H1 (cell line): ENCODE measurements around the gene PAX6. TPM values are rescaled to one million over a fixed set of nuclear protein-coding genes. Genes with fewer than 3 reads are reported as not detected.
A peak's percentile ranks its signal among the peaks of the same experiment; 100 is the strongest.

Experiments used
- CTCF ChIA-PET: fragments of 300-600 bp; sonication (Branson Sonifier 250); formaldehyde crosslinking; loops from one replicate; lab custom pipeline; 2021; ENCODE audit not compliant: partially characterized antibody; lab: Charles Lee
- POLR2A ChIA-PET: fragments of 300-600 bp; sonication (Branson Sonifier 250); formaldehyde crosslinking; loops from one replicate; lab custom pipeline; 2021; ENCODE audit warnings: inconsistent platforms; ENCODE audit not compliant: partially characterized antibody; lab: Charles Lee
- DNase-seq, 2 experiments: peaks; one replicate each; pipeline versions ENCODE4 v3.0.0 to v3.0.0-alpha.2; 2010 to 2022; ENCODE audit warnings: low spot score in 2 of 2, low read depth in 1 of 2, mixed read lengths in 1 of 2
- FAIRE-seq: peaks from 2 replicates; lab custom pipeline; 2011; peaks lifted over from hg19 to GRCh38; lab: Jason Lieb, UNC
- H2AFZ ChIP-seq: 2 replicates; pipeline ENCODE4 v1.8.1; 2012; ENCODE audit warnings: low read length, inconsistent platforms
- H2AK5ac ChIP-seq: 2 replicates; pipeline ENCODE4 v1.6.1; 2013; ENCODE audit warnings: low read depth, low read length
- H2BK120ac ChIP-seq: replicated peaks from 2 replicates; pipeline ENCODE3; 2013; ENCODE audit warnings: low read depth, low read length, inconsistent platforms
- H2BK12ac ChIP-seq: 2 replicates; pipeline ENCODE4 v1.6.1; 2013; ENCODE audit warnings: low read depth, low read length
- H2BK15ac ChIP-seq: 2 replicates; pipeline ENCODE4 v1.6.1; 2013; ENCODE audit warnings: low read length
- H2BK20ac ChIP-seq: 2 replicates; pipeline ENCODE4 v1.6.1; 2013; ENCODE audit warnings: low read length
- H2BK5ac ChIP-seq: 2 replicates; pipeline ENCODE4 v1.6.1; 2013; ENCODE audit warnings: low read depth, low read length
- H3K14ac ChIP-seq: 2 replicates; pipeline ENCODE4 v1.6.1; 2013; ENCODE audit warnings: inconsistent platforms; ENCODE audit not compliant: insufficient read length
- H3K18ac ChIP-seq: 2 replicates; pipeline ENCODE4 v1.6.1; 2013; ENCODE audit warnings: low read length; ENCODE audit errors: extremely low read depth
- H3K23ac ChIP-seq: 2 replicates; pipeline ENCODE4 v1.6.1; 2013; ENCODE audit warnings: inconsistent platforms; ENCODE audit not compliant: insufficient read length
- H3K23me2 ChIP-seq: 2 replicates; pipeline ENCODE4 v1.6.1; 2013; ENCODE audit warnings: low read depth, low read length
- H3K27ac ChIP-seq: 2 replicates; pipeline ENCODE4 v1.6.1; 2011; ENCODE audit warnings: low read depth, low read length, inconsistent platforms
- H3K27me3 ChIP-seq, 4 experiments: replicated peaks in 1 of 4; 1 replicate in 1 of 4; 2 replicates in 3 of 4; pipeline versions ENCODE4 v1.6.1 to v1.8.1; 2011 to 2013; ENCODE audit warnings: low read length in 3 of 4, mild to moderate bottlenecking in 3 of 4, inconsistent platforms in 2 of 4, mixed read lengths in 2 of 4, moderate library complexity in 1 of 4; ENCODE audit not compliant: control insufficient read depth in 3 of 4, insufficient read depth in 3 of 4; ENCODE audit errors: extremely low read depth in 1 of 4
- H3K36me3 ChIP-seq, 4 experiments: 2 replicates each; pipeline versions ENCODE4 v1.6.1 to v1.8.1; 2011 to 2013; ENCODE audit warnings: mild to moderate bottlenecking in 4 of 4, low read length in 3 of 4, moderate library complexity in 2 of 4, control low read depth in 1 of 4, inconsistent platforms in 1 of 4; ENCODE audit not compliant: insufficient read depth in 4 of 4, control insufficient read depth in 2 of 4
- H3K4ac ChIP-seq: replicated peaks from 2 replicates; pipeline ENCODE3; 2013; ENCODE audit warnings: low read length, low read depth, mixed read lengths, inconsistent platforms; ENCODE audit not compliant: insufficient read length
- H3K4me1 ChIP-seq, 4 experiments: replicated peaks in 1 of 4; 1 replicate in 1 of 4; 2 replicates in 3 of 4; pipeline versions ENCODE4 v1.6.1 to v1.8.1; 2011 to 2013; ENCODE audit warnings: low read length in 3 of 4, inconsistent platforms in 2 of 4, mixed read lengths in 1 of 4; ENCODE audit not compliant: insufficient read depth in 4 of 4, control insufficient read depth in 3 of 4
- H3K4me2 ChIP-seq, 2 experiments: 2 replicates each; pipeline versions ENCODE4 v1.6.1 to v1.8.1; 2011 to 2013; ENCODE audit warnings: low read depth in 2 of 2, low read length in 2 of 2, control low read depth in 1 of 2, inconsistent platforms in 1 of 2, mild to moderate bottlenecking in 1 of 2; ENCODE audit not compliant: insufficient read depth in 1 of 2
- H3K4me3 ChIP-seq, 4 experiments: fragments of 200-600, 300-600 bp in 1 of 4; sonication (generic), shearing (Covaris generic), sonication (Bioruptor Twin) in 1 of 4; 2 replicates each; pipeline versions ENCODE4 v1.5.1 to v1.8.1; 2011 to 2016; ENCODE audit warnings: low read length in 4 of 4, low read depth in 3 of 4, control low read depth in 2 of 4, inconsistent platforms in 2 of 4, mild to moderate bottlenecking in 2 of 4, mixed read lengths in 1 of 4, moderate library complexity in 1 of 4; ENCODE audit not compliant: insufficient read depth in 2 of 4; ENCODE audit errors: extremely low read depth in 1 of 4
- H3K56ac ChIP-seq: replicated peaks from 2 replicates; pipeline ENCODE3; 2013; ENCODE audit warnings: low read depth, mild to moderate bottlenecking, mixed read lengths, low read length, inconsistent platforms; ENCODE audit not compliant: insufficient read length
- H3K79me1 ChIP-seq: 2 replicates; pipeline ENCODE4 v1.6.1; 2013; ENCODE audit warnings: low read depth, low read length, control low read depth
- H3K79me2 ChIP-seq, 2 experiments: 2 replicates each; pipeline versions ENCODE4 v1.6.1 to v1.8.1; 2012 to 2013; ENCODE audit warnings: low read length in 2 of 2, mild to moderate bottlenecking in 2 of 2, inconsistent platforms in 1 of 2; ENCODE audit not compliant: insufficient read depth in 2 of 2, control insufficient read depth in 1 of 2
- H3K9ac ChIP-seq, 4 experiments: replicated peaks in 1 of 4; 1 replicate in 1 of 4; 2 replicates in 3 of 4; pipeline versions ENCODE4 v1.6.1 to v1.8.1; 2011 to 2013; ENCODE audit warnings: low read depth in 3 of 4, low read length in 3 of 4, control low read depth in 2 of 4, mild to moderate bottlenecking in 2 of 4, moderate library complexity in 2 of 4, inconsistent platforms in 1 of 4; ENCODE audit errors: extremely low read depth in 1 of 4
- H3K9me3 ChIP-seq, 2 experiments: 2 replicates each; pipeline versions ENCODE4 v1.6.1 to v1.8.1; 2012 to 2013; ENCODE audit warnings: mild to moderate bottlenecking in 2 of 2, moderate library complexity in 2 of 2, control low read depth in 1 of 2, inconsistent platforms in 1 of 2, low read depth in 1 of 2, low read length in 1 of 2, mixed read lengths in 1 of 2; ENCODE audit not compliant: insufficient read depth in 2 of 2
- H4K20me1 ChIP-seq, 2 experiments: replicated peaks in 1 of 2; 2 replicates each; pipeline versions ENCODE3 to v1.8.1; 2011 to 2013; ENCODE audit warnings: inconsistent platforms in 2 of 2, low read length in 2 of 2, mild to moderate bottlenecking in 1 of 2; ENCODE audit not compliant: insufficient read depth in 2 of 2, control insufficient read depth in 1 of 2
- H4K5ac ChIP-seq: 2 replicates; pipeline ENCODE4 v1.6.1; 2013; ENCODE audit warnings: low read length, low read depth, mixed read lengths, inconsistent platforms; ENCODE audit not compliant: insufficient read length
- H4K8ac ChIP-seq: 2 replicates; pipeline ENCODE4 v1.8.0; 2013; ENCODE audit warnings: mild to moderate bottlenecking, moderate library complexity, low read length, inconsistent platforms; ENCODE audit not compliant: insufficient read depth; ENCODE audit errors: extremely low read depth
- H4K91ac ChIP-seq: replicated peaks from 2 replicates; pipeline ENCODE3; 2013; ENCODE audit warnings: low read length, mixed read lengths, inconsistent platforms; ENCODE audit not compliant: insufficient read length
- EZH2 ChIP-seq: fragments of 200-600 bp; sonication (generic); IDR thresholded peaks from 2 replicates; pipeline ENCODE4 v1.7.1; 2012; ENCODE audit warnings: low read depth, mild to moderate bottlenecking, moderate library complexity, low read length, inconsistent platforms; ENCODE audit not compliant: severe bottlenecking
- RBBP5 ChIP-seq: IDR thresholded peaks from 2 replicates; pipeline ENCODE4 v1.7.1; 2012; ENCODE audit warnings: low read depth, mild to moderate bottlenecking, inconsistent platforms, low read length, moderate library complexity, borderline replicate concordance
- RNF2 ChIP-seq: fragments of 200-900, 300-1000 bp; sonication (generic); IDR thresholded peaks from 2 replicates; pipeline ENCODE4 v1.7.1; 2016; ENCODE audit warnings: borderline replicate concordance, low read depth, mild to moderate bottlenecking, antibody characterized with exemption, low read length; ENCODE audit not compliant: poor library complexity, severe bottlenecking; ENCODE audit errors: missing control alignments
- SUZ12 ChIP-seq: fragments of 200-600 bp; sonication (generic); IDR thresholded peaks from 2 replicates; pipeline ENCODE4 v1.6.1; 2012; ENCODE audit warnings: mild to moderate bottlenecking, inconsistent platforms, low read length, moderate library complexity, mixed read lengths
- WGBS, 2 experiments: shearing (Covaris generic) in 1 of 2; methylation state at CpG; one replicate each; pipeline versions ENCODE4 v1.1.6 to v1.1.7; 2013 to 2015; ENCODE audit warnings: low lambda C conversion rate in 2 of 2, mixed read lengths in 2 of 2, inconsistent platforms in 1 of 2, low coverage in 1 of 2, missing lambda C conversion rate in 1 of 2; ENCODE audit not compliant: insufficient replicate concordance in 2 of 2, insufficient coverage in 1 of 2, insufficient read length in 1 of 2; ENCODE audit errors: extremely low coverage in 1 of 2, missing lambda C conversion rate in 1 of 2; 5-methylcytosine and 5-hydroxymethylcytosine counted together
- polyA plus RNA-seq, 7 experiments: library from polyadenylated mRNA; depleted of rRNA in 3 of 7; stranded (reverse) in 5 of 7; unstranded in 2 of 7; fragments of >200 nt in 5 of 7; fragments of 200-250 nt in 2 of 7; gene quantifications; 1 replicate in 5 of 7; 2 replicates in 1 of 7; 4 replicates in 1 of 7; pipeline versions ENCODE4 v1.2.1 to v1.2.3, GENCODE V29; 2011 to 2013; ENCODE audit warnings: missing spikeins in 2 of 7, mixed read lengths in 2 of 7
- total RNA-seq: library from RNA; stranded (reverse); fragmentation: NEBNext Ultra II Directional; extraction: Animal tissue kit (Norgen Biotek cat#: 25700); gene quantifications from 2 replicates; pipeline ENCODE4 v1.2.1, GENCODE V29; 2021

PAX6 gene
- total and polyA plus RNA-seq, 2 of the 8 experiments (the other 6 are each of a cell fraction or from before 2014, with no cell fraction given) = 0.30 to 0.65 TPM

DNA sequence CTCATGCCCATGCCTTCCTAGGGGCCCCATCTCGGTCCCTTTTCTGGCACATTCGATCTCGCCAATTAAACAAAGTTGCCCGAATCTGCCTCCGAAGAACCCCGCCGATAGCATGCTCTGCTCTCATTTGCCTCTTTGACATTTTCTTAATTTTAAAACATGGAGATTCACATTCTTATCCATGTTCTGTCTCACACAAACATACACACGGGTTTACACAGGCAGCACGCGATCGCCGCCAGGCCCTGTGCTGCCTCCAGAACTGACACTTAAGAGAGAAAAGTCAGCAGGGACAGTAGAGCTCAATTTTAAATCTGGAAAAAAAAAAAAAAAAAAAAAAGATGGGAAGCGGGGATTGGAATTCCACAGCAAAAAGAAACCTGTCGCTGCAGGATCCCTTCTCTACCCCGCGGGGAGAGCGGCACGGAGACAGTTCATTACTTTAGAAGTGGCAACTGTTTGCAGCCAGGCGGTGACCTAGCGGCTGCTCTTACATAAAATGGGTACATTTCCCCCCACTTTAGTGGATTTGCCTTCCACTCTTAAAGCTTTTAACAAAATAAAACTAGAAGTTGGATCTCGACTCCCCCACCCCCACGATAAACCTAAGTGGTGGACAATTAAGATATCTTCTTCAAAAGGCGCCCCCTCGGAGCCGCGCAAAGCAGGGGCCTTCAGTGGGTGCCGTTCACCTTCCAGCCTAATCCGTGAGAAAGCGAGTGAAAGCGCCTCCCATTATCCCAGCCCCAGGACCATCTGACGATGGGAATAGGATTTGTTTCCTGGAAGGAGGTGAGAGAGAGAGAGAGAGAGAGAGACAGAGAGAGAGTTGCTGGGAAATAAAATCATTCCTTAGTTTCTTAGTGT is 13.7 kb downstream of the PAX6 start:
- DNase-seq (no peak), FAIRE-seq (no peak)
- Histone ChIP-seq H3K4me3 (peak overlapping the region; percentile 45 to 62 (median 51); a peak in 6 of 8 replicates), H3K23ac (no peak overlapping the region), H3K79me1 (no peaks in the 10 kb centered on the region), H3K4me1 (peaks cover 16 to 27% (median 18%) of the 10 kb centered on the region in 4 experiments), H2BK20ac (no peak overlapping the region), H3K18ac (no peak overlapping the region; the same call in 1 of the 2 replicates), H3K27ac (no peak overlapping the region), H4K8ac (no peak overlapping the region), H2BK5ac (no peak overlapping the region), H3K79me2 (no peaks in the 10 kb centered on the region), H2BK15ac (no peak overlapping the region), H3K9ac (no peak overlapping the region), H3K4me2 (peak overlapping the region; percentile 97 to 99), H3K9me3 (no peaks in the 10 kb centered on the region), H3K23me2 (peaks cover 7% of the 10 kb centered on the region; the same call in 1 of the 2 replicates), H4K91ac (no peak overlapping the region), H4K5ac (no peak overlapping the region), H3K14ac (no peak overlapping the region), H2BK12ac (no peak overlapping the region), H2BK120ac (no peak overlapping the region), H2AFZ (no peak overlapping the region), H3K56ac (no peak overlapping the region), H3K4ac (no peak overlapping the region), H3K27me3 (peaks cover 58 to 74% (median 68%) of the 10 kb centered on the region in 4 experiments), H3K36me3 (no peaks in the 10 kb centered on the region; a peak in 1 of 8 replicates), H4K20me1 (peaks cover 0 to 15% of the 10 kb centered on the region in 2 experiments), H2AK5ac (no peak overlapping the region)
- peak; percentile 71 for TF ChIP-seq SUZ12
- no peak for TF ChIP-seq RBBP5
- TF ChIP-seq RNF2 = peak; percentile 94
- TF ChIP-seq EZH2 = peak; percentile 37
- ChIA-PET POLR2A (interaction anchor here (0.7 to 2.8 kb wide), 4 partner anchors 11 to 46 kb away, joined by 3 to 10 read pairs (median 8); no protein-coding TSS in a partner anchor), CTCF (interaction anchor here (0.6 to 6.7 kb wide), 16 partner anchors 8 to 556 kb away, joined by 3 to 59 read pairs (median 5); partner anchors contain the start of gene RCN1)
- 4% methylated on average over 31 of the region's 31 CpGs; no CpG with 5 or more reads in 1 of the 2 experiments for WGBS, 2 experiments
